ENCODE data around the gene ADAMTS17. TPM values are rescaled to one million over a fixed set of nuclear protein-coding genes. Genes with fewer than 3 reads are reported as not detected.

ADAMTS17 gene
- total and polyA plus RNA-seq, 8 donors = 4.2 to 16.4 (median 10.8) TPM

DNA sequence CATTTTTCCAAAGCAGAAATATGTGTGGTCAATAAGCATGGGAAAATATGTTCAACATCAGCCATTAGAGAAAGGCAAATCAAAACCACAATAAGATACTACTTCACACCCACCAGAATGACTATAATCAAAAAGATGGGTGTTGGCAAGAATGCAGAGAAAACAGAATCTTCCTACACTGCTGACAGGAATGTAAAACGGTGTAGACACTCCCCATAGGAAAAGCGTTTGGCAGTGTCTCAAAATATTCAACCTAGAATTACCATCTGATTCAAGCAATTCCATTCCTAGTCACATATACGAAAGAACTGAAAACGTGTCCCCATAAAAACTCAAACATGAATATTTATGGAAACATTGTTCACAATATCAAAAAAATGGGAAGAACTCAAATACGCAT, 123.3 kb downstream of the ADAMTS17 start:
- TF ChIP-seq, protein P1, sequence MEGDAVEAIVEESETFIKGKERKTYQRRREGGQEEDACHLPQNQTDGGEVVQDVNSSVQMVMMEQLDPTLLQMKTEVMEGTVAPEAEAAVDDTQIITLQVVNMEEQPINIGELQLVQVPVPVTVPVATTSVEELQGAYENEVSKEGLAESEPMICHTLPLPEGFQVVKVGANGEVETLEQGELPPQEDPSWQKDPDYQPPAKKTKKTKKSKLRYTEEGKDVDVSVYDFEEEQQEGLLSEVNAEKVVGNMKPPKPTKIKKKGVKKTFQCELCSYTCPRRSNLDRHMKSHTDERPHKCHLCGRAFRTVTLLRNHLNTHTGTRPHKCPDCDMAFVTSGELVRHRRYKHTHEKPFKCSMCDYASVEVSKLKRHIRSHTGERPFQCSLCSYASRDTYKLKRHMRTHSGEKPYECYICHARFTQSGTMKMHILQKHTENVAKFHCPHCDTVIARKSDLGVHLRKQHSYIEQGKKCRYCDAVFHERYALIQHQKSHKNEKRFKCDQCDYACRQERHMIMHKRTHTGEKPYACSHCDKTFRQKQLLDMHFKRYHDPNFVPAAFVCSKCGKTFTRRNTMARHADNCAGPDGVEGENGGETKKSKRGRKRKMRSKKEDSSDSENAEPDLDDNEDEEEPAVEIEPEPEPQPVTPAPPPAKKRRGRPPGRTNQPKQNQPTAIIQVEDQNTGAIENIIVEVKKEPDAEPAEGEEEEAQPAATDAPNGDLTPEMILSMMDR (IDR thresholded peaks at IDR 0.05) = no peak
- FAIRE-seq (no peak), DNase-seq (no peak), ATAC-seq (no peak)
- intact Hi-C loops (cut with DNase I) = no loop called here
- Histone ChIP-seq H3K27me3 (no peaks in the 10 kb centered on the region), H3K4me1 (peaks cover 10 to 24% (median 13%) of the 10 kb centered on the region in 3 donors), H3K9me3 (no peaks in the 10 kb centered on the region), H3K36me3 (no peaks in the 10 kb centered on the region), H3K4me3 (no peak overlapping the region), H3K27ac (no peak overlapping the region)
- 87 to 88% methylated on average over 5 of the region's 5 CpGs for WGBS, 2 donors

DNA sequence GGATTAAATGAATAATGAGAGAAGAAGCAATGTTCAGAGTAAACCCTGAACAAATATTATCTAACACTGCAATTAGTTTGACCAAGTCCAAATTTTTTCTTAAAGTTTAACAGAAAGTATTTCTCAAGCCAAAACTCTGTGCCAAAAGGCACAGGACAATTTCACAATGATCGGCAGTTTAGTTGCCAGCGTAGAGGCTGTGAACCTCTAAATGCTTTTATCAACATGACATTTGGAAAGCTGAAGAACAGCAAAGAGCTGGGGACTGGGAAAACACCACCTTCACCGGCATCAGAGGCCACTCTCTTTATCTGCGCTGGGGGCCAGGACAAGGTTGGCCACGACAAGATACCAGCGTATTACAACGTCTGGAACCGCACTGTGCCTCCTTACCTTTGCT, 125.6 kb downstream of the ADAMTS17 start:
- DNase-seq = peak in 3 of 6 donors; percentile 33 to 64 (median 61)

DNA sequence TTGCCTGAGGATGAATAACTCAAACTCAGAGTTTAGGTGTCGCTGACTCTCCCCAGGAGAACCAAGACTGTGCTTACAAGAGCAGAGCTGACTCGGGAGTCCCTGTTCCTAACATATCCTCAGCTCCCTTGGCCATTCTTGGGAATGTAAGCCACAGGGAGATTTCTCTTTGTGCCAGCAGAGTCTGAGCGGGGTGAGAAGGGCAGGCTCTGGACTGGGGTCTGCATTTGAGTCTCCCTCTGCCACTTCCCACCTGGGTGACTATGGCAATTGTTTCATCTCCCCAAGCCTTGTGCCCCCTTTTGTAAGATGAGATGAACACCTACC, 126.0 kb downstream of the ADAMTS17 start:
- Histone ChIP-seq H3K4me3 (no peak overlapping the region), H3K27ac (peak overlapping the region; percentile 13 to 67 (median 47)), H3K27me3 (no peaks in the 10 kb centered on the region), H3K4me1 (peaks cover 23 to 29% (median 27%) of the 10 kb centered on the region in 3 donors), H3K36me3 (no peaks in the 10 kb centered on the region), H3K9me3 (no peaks in the 10 kb centered on the region)
- no peak for FAIRE-seq
- peak in 1 of 6 donors; percentile 25 for DNase-seq
- WGBS, 2 donors = 39 to 42% methylated on average over 3 of the region's 3 CpGs
- peak; percentile 36 to 46 (median 42) for ATAC-seq
- TF ChIP-seq, protein P1 (IDR thresholded peaks at IDR 0.05) = no peak
- intact Hi-C loops (cut with DNase I) = no loop called here

More for the DNA sequence above, 125.6 kb downstream of the ADAMTS17 start:
- WGBS, 2 donors = 13 to 22% methylated on average over 8 of the region's 8 CpGs
- H3K4me3 ChIP-seq = no peak overlapping the region
- intact Hi-C loops (cut with DNase I) = no loop called here
- H3K27me3 ChIP-seq = no peaks in the 10 kb centered on the region
- ATAC-seq = peak; percentile 81 to 87 (median 82)
- H3K27ac ChIP-seq = peak overlapping the region; percentile 34 to 67 (median 55)
- H3K36me3 ChIP-seq = no peaks in the 10 kb centered on the region
- peaks cover 23 to 30% (median 27%) of the 10 kb centered on the region in 3 donors for H3K4me1 ChIP-seq
- no peaks in the 10 kb centered on the region for H3K9me3 ChIP-seq
- FAIRE-seq = no peak
- TF ChIP-seq, protein P1 (IDR thresholded peaks at IDR 0.05) = no peak

DNA sequence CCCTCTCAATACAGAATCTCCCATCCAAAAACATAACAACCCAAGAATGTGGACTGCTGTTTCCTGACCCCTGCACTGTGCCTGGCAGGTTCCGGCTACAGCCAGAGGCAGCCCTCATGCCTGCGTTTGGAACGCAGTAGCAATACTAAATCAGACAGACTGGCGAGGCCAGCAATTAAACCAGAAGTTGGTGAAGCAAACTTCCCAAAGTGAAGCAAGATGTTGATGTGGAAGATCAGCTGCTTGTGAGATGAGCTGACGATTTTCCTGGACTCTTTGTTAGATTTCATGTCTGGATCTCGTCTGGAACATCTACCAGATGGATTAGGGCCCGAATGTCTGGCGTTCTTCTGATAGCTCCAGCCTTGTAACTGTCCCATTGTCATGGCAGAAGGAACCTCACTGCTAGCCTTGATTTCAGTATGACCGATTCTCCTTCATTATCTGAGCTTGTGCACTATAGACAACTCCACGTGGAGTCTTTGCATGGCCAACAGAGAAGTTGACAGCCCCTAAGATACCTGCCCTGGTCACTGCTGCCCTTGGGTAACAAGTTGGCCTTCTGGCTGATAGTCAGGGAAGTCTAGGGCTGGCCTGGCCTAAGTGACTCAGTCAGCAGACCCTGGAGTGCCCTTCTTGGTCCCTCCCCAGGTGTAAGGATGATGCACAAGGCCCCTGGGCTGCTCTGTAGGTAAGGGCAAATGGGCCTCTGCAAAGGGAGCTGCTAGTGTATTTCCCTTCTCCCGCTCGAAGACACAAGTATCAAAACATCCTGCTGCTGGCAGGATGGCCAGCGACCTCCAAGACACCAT, 126.5 kb downstream of the ADAMTS17 start:
- intact Hi-C loops (cut with DNase I) = no loop called here
- H3K27ac ChIP-seq = peak overlapping the region in 3 of 4 donors; percentile 13 to 67 (median 60)
- DNase-seq (peak in 1 of 6 donors; percentile 25), ATAC-seq (peak; percentile 3 to 36 (median 11)), FAIRE-seq (no peak)
- TF ChIP-seq, protein P1 (IDR thresholded peaks at IDR 0.05) = no peak
- H3K27me3 ChIP-seq = no peaks in the 10 kb centered on the region
- H3K9me3 ChIP-seq = no peaks in the 10 kb centered on the region
- no peak overlapping the region for H3K4me3 ChIP-seq
- peaks cover 23 to 29% (median 27%) of the 10 kb centered on the region in 3 donors for H3K4me1 ChIP-seq
- H3K36me3 ChIP-seq = no peaks in the 10 kb centered on the region
- WGBS, 2 donors = 79 to 84% methylated on average over 13 of the region's 13 CpGs
